Effector memory CD8-positive, alpha-beta T cell (primary cell): ENCODE data around the gene DOCK10.
"Not testable (repeated sequence)": the region's sequence is repeated elsewhere in the genome, so short reads cannot be mapped to it uniquely, and the experiment has no call there.

Experiments used
- ATAC-seq: fragments of 150-1000 bp; cut with Tn5 transposase; replicated peaks from 2 replicates; pipeline ENCODE4 v1.10.0; 2021; ENCODE audit warnings: mild to moderate bottlenecking, moderate library complexity
- DNase-seq, 3 experiments: peaks; one replicate each; pipeline ENCODE4 v3.0.0; 2021
- H3K27ac Mint-ChIP-seq, 2 donors: one replicate each; pipeline ENCODE4 v1.8.0; 2022; ENCODE audit warnings: mild to moderate bottlenecking in 2 of 2, mixed read lengths in 2 of 2, moderate library complexity in 2 of 2
- H3K27me3 Mint-ChIP-seq, 2 donors: one replicate each; pipeline ENCODE4 v1.8.0; 2022; ENCODE audit warnings: mixed read lengths in 2 of 2
- H3K36me3 Mint-ChIP-seq: one replicate; pipeline ENCODE4 v1.8.0; 2022; ENCODE audit warnings: mild to moderate bottlenecking, moderate library complexity, mixed read lengths; ENCODE audit not compliant: insufficient read depth
- H3K4me1 Mint-ChIP-seq, 2 donors: one replicate each; pipeline ENCODE4 v1.8.0; 2022; ENCODE audit warnings: low read depth in 2 of 2, mixed read lengths in 2 of 2
- H3K4me3 Mint-ChIP-seq, 2 donors: one replicate each; pipeline ENCODE4 v1.8.0; 2022; ENCODE audit warnings: mild to moderate bottlenecking in 2 of 2, mixed read lengths in 2 of 2, moderate library complexity in 2 of 2
- H3K9me3 Mint-ChIP-seq, 2 donors: one replicate each; pipeline ENCODE4 v1.8.0; 2022; ENCODE audit warnings: mixed read lengths in 2 of 2

DOCK10 gene

GRCh38 chr2:225069477-225069876 is 27.2 kb upstream of the DOCK10 start:
- peaks cover 0 to 16% of the 10 kb centered on the region in 2 donors for H3K9me3 Mint-ChIP-seq
- no peak overlapping the region for H3K4me3 Mint-ChIP-seq
- ATAC-seq: no peak
- H3K27me3 Mint-ChIP-seq: peaks cover 6 to 23% of the 10 kb centered on the region in 2 donors
- no peak for DNase-seq
- H3K27ac Mint-ChIP-seq: no peak overlapping the region
- H3K4me1 Mint-ChIP-seq: peaks cover 6 to 9% of the 10 kb centered on the region in 2 donors
- H3K36me3 Mint-ChIP-seq: no peaks in the 10 kb centered on the region

- ATAC-seq (no peak), DNase-seq (no peak)
- no peak overlapping the region for H3K4me3 Mint-ChIP-seq
- no peak overlapping the region for H3K27ac Mint-ChIP-seq
- peaks cover 9 to 15% of the 10 kb centered on the region in 2 donors for H3K4me1 Mint-ChIP-seq
- no peaks in the 10 kb centered on the region for H3K36me3 Mint-ChIP-seq
- peaks cover 0 to 16% of the 10 kb centered on the region in 2 donors for H3K9me3 Mint-ChIP-seq
- H3K27me3 Mint-ChIP-seq: peaks cover 0 to 21% of the 10 kb centered on the region in 2 donors
Measured at GRCh38 chr2:225065882-225066281, 23.6 kb upstream of the DOCK10 start.

GRCh38 chr2:225064928-225065327 is 22.7 kb upstream of the DOCK10 start:
- Mint-ChIP-seq H3K27me3 (peaks cover 0 to 14% of the 10 kb centered on the region in 2 donors), H3K9me3 (peaks cover 0 to 16% of the 10 kb centered on the region in 2 donors), H3K4me3 (peak overlapping the region in 1 of 2 donors; percentile 6), H3K27ac (peak overlapping the region in 1 of 2 donors; percentile 70), H3K4me1 (peaks cover 9 to 15% of the 10 kb centered on the region in 2 donors), H3K36me3 (no peaks in the 10 kb centered on the region)
- ATAC-seq: no peak
- DNase-seq: no peak

GRCh38 chr2:225064362-225064761 is 22.1 kb upstream of the DOCK10 start:
- peak overlapping the region in 1 of 2 donors; percentile 6 for H3K4me3 Mint-ChIP-seq
- H3K4me1 Mint-ChIP-seq: peaks cover 9 to 15% of the 10 kb centered on the region in 2 donors
- DNase-seq: no peak
- H3K27ac Mint-ChIP-seq: peak overlapping the region in 1 of 2 donors; percentile 70
- peaks cover 0 to 14% of the 10 kb centered on the region in 2 donors for H3K27me3 Mint-ChIP-seq
- peaks cover 0 to 16% of the 10 kb centered on the region in 2 donors for H3K9me3 Mint-ChIP-seq
- peak; percentile 61 for ATAC-seq
- H3K36me3 Mint-ChIP-seq: no peaks in the 10 kb centered on the region

- Mint-ChIP-seq H3K27ac (peak overlapping the region in 1 of 2 donors; percentile 86), H3K4me1 (peaks cover 23 to 39% of the 10 kb centered on the region in 2 donors), H3K4me3 (peak overlapping the region in 1 of 2 donors; percentile 47), H3K9me3 (no peaks in the 10 kb centered on the region), H3K36me3 (no peaks in the 10 kb centered on the region), H3K27me3 (no peaks in the 10 kb centered on the region)
- ATAC-seq: peak; percentile 64
- no peak for DNase-seq
Measured at GRCh38 chr2:225056330-225057073, 14.2 kb upstream of the DOCK10 start.

- Mint-ChIP-seq H3K4me3 (peak overlapping the region in 1 of 2 donors; percentile 47), H3K36me3 (no peaks in the 10 kb centered on the region), H3K27ac (peak overlapping the region in 1 of 2 donors; percentile 86), H3K4me1 (peaks cover 23 to 44% of the 10 kb centered on the region in 2 donors), H3K9me3 (no peaks in the 10 kb centered on the region), H3K27me3 (no peaks in the 10 kb centered on the region)
- ATAC-seq: no peak
- no peak for DNase-seq
Measured at GRCh38 chr2:225055714-225056113, 13.4 kb upstream of the DOCK10 start.

GRCh38 chr2:225052703-225053102 is 10.4 kb upstream of the DOCK10 start:
- ATAC-seq: peak; percentile 94
- H3K4me1 Mint-ChIP-seq: peaks cover 23 to 48% of the 10 kb centered on the region in 2 donors
- peak overlapping the region; percentile 56 to 62 for H3K4me3 Mint-ChIP-seq
- no peaks in the 10 kb centered on the region for H3K36me3 Mint-ChIP-seq
- H3K27me3 Mint-ChIP-seq: no peaks in the 10 kb centered on the region
- DNase-seq: peak; percentile 13 to 37 (median 14)
- H3K27ac Mint-ChIP-seq: peak overlapping the region; percentile 41 to 86
- no peaks in the 10 kb centered on the region for H3K9me3 Mint-ChIP-seq

GRCh38 chr2:225047502-225047901 is 5.2 kb upstream of the DOCK10 start:
- not testable (repeated sequence) for H3K9me3 Mint-ChIP-seq, H3K36me3 Mint-ChIP-seq, H3K27me3 Mint-ChIP-seq, DNase-seq, ATAC-seq, H3K27ac Mint-ChIP-seq, H3K4me3 Mint-ChIP-seq
- peaks cover 5 to 19% of the 10 kb centered on the region in 2 donors for H3K4me1 Mint-ChIP-seq

GRCh38 chr2:225042800-225043167 is 516 bp upstream of the DOCK10 start:
- Mint-ChIP-seq H3K9me3 (no peaks in the 10 kb centered on the region), H3K4me1 (peaks cover 32 to 42% of the 10 kb centered on the region in 2 donors)

GRCh38 chr2:225041207-225041850 is 939 bp downstream of the DOCK10 start:
- peak; percentile 72 for ATAC-seq
- Mint-ChIP-seq H3K27ac (peak overlapping the region; percentile 92 to 98), H3K9me3 (no peaks in the 10 kb centered on the region), H3K4me1 (peaks cover 41 to 57% of the 10 kb centered on the region in 2 donors), H3K36me3 (peaks cover 17% of the 10 kb centered on the region), H3K4me3 (peak overlapping the region; percentile 90 to 99), H3K27me3 (no peaks in the 10 kb centered on the region)
- DNase-seq: peak; percentile 48 to 55 (median 53)

More at GRCh38 chr2:225042800-225043167, 516 bp upstream of the DOCK10 start:
- H3K27me3 Mint-ChIP-seq: no peaks in the 10 kb centered on the region
- H3K27ac Mint-ChIP-seq: peak overlapping the region; percentile 33 to 92
- ATAC-seq: no peak
- no peak for DNase-seq
- peaks cover 17% of the 10 kb centered on the region for H3K36me3 Mint-ChIP-seq
- peak overlapping the region; percentile 90 to 99 for H3K4me3 Mint-ChIP-seq

GRCh38 chr2:225040856-225041206 is 1.4 kb downstream of the DOCK10 start:
- Mint-ChIP-seq H3K36me3 (peaks cover 17% of the 10 kb centered on the region), H3K27ac (peak overlapping the region; percentile 92 to 98), H3K4me3 (peak overlapping the region; percentile 90 to 99), H3K4me1 (peaks cover 41 to 62% of the 10 kb centered on the region in 2 donors), H3K27me3 (no peaks in the 10 kb centered on the region), H3K9me3 (no peaks in the 10 kb centered on the region)
- ATAC-seq (peak; percentile 37), DNase-seq (peak; percentile 19 to 30 (median 19))

- peaks cover 17% of the 10 kb centered on the region for H3K36me3 Mint-ChIP-seq
- peak overlapping the region; percentile 92 to 98 for H3K27ac Mint-ChIP-seq
- no peaks in the 10 kb centered on the region for H3K9me3 Mint-ChIP-seq
- H3K27me3 Mint-ChIP-seq: no peaks in the 10 kb centered on the region
- H3K4me3 Mint-ChIP-seq: peak overlapping the region; percentile 90 to 99
- DNase-seq: no peak
- no peak for ATAC-seq
- peaks cover 43 to 67% of the 10 kb centered on the region in 2 donors for H3K4me1 Mint-ChIP-seq
Measured at GRCh38 chr2:225040142-225040541, 2.1 kb downstream of the DOCK10 start.

- no peak for ATAC-seq
- peak overlapping the region; percentile 90 to 99 for H3K4me3 Mint-ChIP-seq
- H3K4me1 Mint-ChIP-seq: peaks cover 55 to 83% of the 10 kb centered on the region in 2 donors
- H3K27me3 Mint-ChIP-seq: no peaks in the 10 kb centered on the region
- no peak for DNase-seq
- no peaks in the 10 kb centered on the region for H3K9me3 Mint-ChIP-seq
- H3K27ac Mint-ChIP-seq: peak overlapping the region; percentile 92 to 98
- H3K36me3 Mint-ChIP-seq: peaks cover 22% of the 10 kb centered on the region
Measured at GRCh38 chr2:225038231-225038523, 4.1 kb downstream of the DOCK10 start.
